ENCODE measurements around the gene GMCL1. TPM values are rescaled to one million over a fixed set of nuclear protein-coding genes. Genes with fewer than 3 reads are reported as not detected.

Gene GMCL1
- total and polyA plus RNA-seq, 4 donors, result 6.8 to 31.1 (median 10.8) TPM

DNA sequence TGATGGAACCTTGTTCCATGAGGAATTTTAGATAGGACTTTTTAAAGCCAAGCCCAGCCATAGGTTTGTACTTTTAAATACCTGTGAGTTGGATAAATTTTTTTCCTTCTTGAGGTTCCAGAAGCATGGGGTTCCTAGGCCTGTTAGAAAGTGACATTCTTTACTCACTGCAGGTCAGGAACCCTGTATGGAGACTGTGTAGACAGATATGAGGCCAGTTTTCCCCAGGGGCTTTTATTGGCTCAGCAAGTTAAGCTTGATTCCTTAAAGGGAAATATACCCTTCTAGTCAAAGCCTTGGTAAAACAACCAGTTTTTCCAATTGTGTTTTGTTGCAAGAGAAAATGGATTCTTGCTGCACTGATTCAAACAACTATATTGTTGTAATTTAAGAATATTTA is 38.4 kb upstream of the GMCL1 start:
- H3K4me3 ChIP-seq, result no peak overlapping the region
- H3K27me3 ChIP-seq (ENCODE audit: control insufficient read depth in 3 of 3, insufficient read depth in 3 of 3, low read length in 2 of 3), result no peaks in the 10 kb centered on the region
- no peak overlapping the region for H3K9ac ChIP-seq (ENCODE audit: insufficient read depth in 1 of 2, low read length in 2 of 2)
- ATAC-seq (ENCODE audit: insufficient read depth, low FRiP score) (no peak), DNase-seq (peak in 2 of 3 donors; percentile 25 to 53)
- TF ChIP-seq CTCF (IDR thresholded peaks at IDR 0.05; ENCODE audit: control extremely low read depth, extremely low read depth), result no peak
- H3K36me3 ChIP-seq (ENCODE audit: control insufficient read depth in 4 of 4, insufficient read depth in 4 of 4, low read length in 4 of 4), result peaks cover 0 to 8% (median 3%) of the 10 kb centered on the region in 4 donors
- peaks cover 0 to 18% (median 6%) of the 10 kb centered on the region in 5 donors for H3K4me1 ChIP-seq (ENCODE audit: control insufficient read depth in 5 of 5, insufficient read depth in 5 of 5, low read length in 5 of 5)
- no peak overlapping the region for H3K27ac ChIP-seq (ENCODE audit: low read depth in 1 of 2, low read length in 1 of 2)
- peaks cover 0 to 2% (median 0%) of the 10 kb centered on the region in 4 donors for H3K9me3 ChIP-seq (ENCODE audit: control insufficient read depth in 4 of 4, insufficient read depth in 3 of 4, low read length in 3 of 4)

DNA sequence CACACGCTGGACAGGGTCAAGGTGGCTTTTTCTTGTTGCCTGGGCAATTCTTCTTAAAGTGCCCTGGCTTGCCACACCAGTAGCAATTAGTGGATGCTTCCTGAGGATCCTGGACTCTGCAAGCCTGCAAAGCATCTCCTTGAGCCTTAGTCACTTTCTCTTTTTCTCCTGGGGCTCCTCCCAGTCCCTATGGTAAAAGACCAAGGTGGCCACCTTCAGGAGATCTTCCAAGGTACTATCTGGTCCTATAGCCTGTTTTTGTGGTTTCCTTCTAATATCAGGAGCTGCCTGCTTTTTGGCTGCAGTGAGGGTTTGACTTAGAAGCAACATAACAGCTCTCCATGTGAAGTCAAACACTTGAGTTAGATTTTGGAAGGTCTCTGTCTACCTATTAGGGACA is 33.3 kb upstream of the GMCL1 start:
- peaks cover 0 to 15% (median 7%) of the 10 kb centered on the region in 5 donors for H3K4me1 ChIP-seq (ENCODE audit: control insufficient read depth in 5 of 5, insufficient read depth in 5 of 5, low read length in 5 of 5)
- ATAC-seq (ENCODE audit: insufficient read depth, low FRiP score) (no peak), DNase-seq (no peak)
- H3K9ac ChIP-seq (ENCODE audit: insufficient read depth in 1 of 2, low read length in 2 of 2), result no peak overlapping the region
- no peak overlapping the region for H3K27ac ChIP-seq (ENCODE audit: low read depth in 1 of 2, low read length in 1 of 2)
- no peak overlapping the region for H3K4me3 ChIP-seq
- no peak for TF ChIP-seq CTCF (IDR thresholded peaks at IDR 0.05; ENCODE audit: control extremely low read depth, extremely low read depth)
- H3K9me3 ChIP-seq (ENCODE audit: control insufficient read depth in 4 of 4, insufficient read depth in 3 of 4, low read length in 3 of 4), result peaks cover 0 to 2% (median 0%) of the 10 kb centered on the region in 4 donors
- H3K27me3 ChIP-seq (ENCODE audit: control insufficient read depth in 3 of 3, insufficient read depth in 3 of 3, low read length in 2 of 3), result no peaks in the 10 kb centered on the region
- peaks cover 0 to 7% (median 0%) of the 10 kb centered on the region in 4 donors for H3K36me3 ChIP-seq (ENCODE audit: control insufficient read depth in 4 of 4, insufficient read depth in 4 of 4, low read length in 4 of 4)
- 99 to 100% methylated on average over 1 of the region's 1 CpG for WGBS, 2 donors

DNA sequence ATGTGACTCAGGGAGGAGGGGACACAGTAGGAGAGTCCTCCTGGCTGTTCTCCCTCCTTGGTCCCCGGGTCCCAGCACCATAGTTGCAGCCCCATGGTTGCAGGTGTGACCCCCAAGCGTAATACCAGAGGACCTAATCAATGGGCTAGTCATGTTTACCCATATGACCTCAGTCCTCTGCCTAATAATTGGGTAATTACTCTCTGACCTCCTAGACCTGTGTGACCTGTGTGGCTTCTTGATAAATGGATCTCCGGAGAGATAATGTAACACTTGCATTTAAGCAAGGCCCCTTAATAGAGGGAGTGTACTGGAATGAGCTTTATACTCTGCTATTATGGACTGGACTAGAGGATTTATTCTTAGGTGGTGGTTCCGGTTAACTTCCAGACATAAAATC is 32.2 kb upstream of the GMCL1 start:
- no peaks in the 10 kb centered on the region for H3K27me3 ChIP-seq (ENCODE audit: control insufficient read depth in 3 of 3, insufficient read depth in 3 of 3, low read length in 2 of 3)
- H3K4me1 ChIP-seq (ENCODE audit: control insufficient read depth in 5 of 5, insufficient read depth in 5 of 5, low read length in 5 of 5), result peaks cover 0 to 15% (median 7%) of the 10 kb centered on the region in 5 donors
- peaks cover 0 to 2% (median 0%) of the 10 kb centered on the region in 4 donors for H3K9me3 ChIP-seq (ENCODE audit: control insufficient read depth in 4 of 4, insufficient read depth in 3 of 4, low read length in 3 of 4)
- no peak overlapping the region for H3K27ac ChIP-seq (ENCODE audit: low read depth in 1 of 2, low read length in 1 of 2)
- H3K4me3 ChIP-seq, result no peak overlapping the region
- DNase-seq, result no peak
- no peak for ATAC-seq (ENCODE audit: insufficient read depth, low FRiP score)
- peaks cover 0 to 7% (median 0%) of the 10 kb centered on the region in 4 donors for H3K36me3 ChIP-seq (ENCODE audit: control insufficient read depth in 4 of 4, insufficient read depth in 4 of 4, low read length in 4 of 4)
- WGBS, 2 donors, result 92 to 93% methylated on average over 4 of the region's 4 CpGs
- no peak overlapping the region for H3K9ac ChIP-seq (ENCODE audit: insufficient read depth in 1 of 2, low read length in 2 of 2)
- TF ChIP-seq CTCF (IDR thresholded peaks at IDR 0.05; ENCODE audit: control extremely low read depth, extremely low read depth), result no peak

- Histone ChIP-seq H3K36me3 (ENCODE audit: control insufficient read depth in 4 of 4, insufficient read depth in 4 of 4, low read length in 4 of 4) (peaks cover 0 to 7% (median 0%) of the 10 kb centered on the region in 4 donors), H3K4me1 (ENCODE audit: control insufficient read depth in 5 of 5, insufficient read depth in 5 of 5, low read length in 5 of 5) (peaks cover 0 to 15% (median 7%) of the 10 kb centered on the region in 5 donors), H3K4me3 (no peak overlapping the region), H3K27ac (ENCODE audit: low read depth in 1 of 2, low read length in 1 of 2) (peak overlapping the region in 1 of 2 donors; percentile 85), H3K9ac (ENCODE audit: insufficient read depth in 1 of 2, low read length in 2 of 2) (peak overlapping the region in 1 of 2 donors; percentile 26), H3K27me3 (ENCODE audit: control insufficient read depth in 3 of 3, insufficient read depth in 3 of 3, low read length in 2 of 3) (no peaks in the 10 kb centered on the region), H3K9me3 (ENCODE audit: control insufficient read depth in 4 of 4, insufficient read depth in 3 of 4, low read length in 3 of 4) (peaks cover 0 to 2% (median 0%) of the 10 kb centered on the region in 4 donors)
- 57 to 63% methylated on average over 3 of the region's 3 CpGs for WGBS, 2 donors
- no peak for ATAC-seq (ENCODE audit: insufficient read depth, low FRiP score)
- TF ChIP-seq CTCF (IDR thresholded peaks at IDR 0.05; ENCODE audit: control extremely low read depth, extremely low read depth), result no peak
- no peak for DNase-seq
Measured at GRCh38 chr2:69797836-69798289, 31.6 kb upstream of the GMCL1 start.

All from lung (tissue), 12 donors.